HG03520 (cell line): ENCODE results near the gene SSR1.
A peak's percentile ranks its signal among the peaks of the same experiment; 100 is the strongest.

ENCODE experiments used
- ATAC-seq: cut with Tn5 transposase; IDR thresholded peaks from one replicate; pipeline ENCODE4 v1.9.1; 2021; ENCODE audit warnings: mild to moderate bottlenecking, moderate library complexity; ENCODE audit not compliant: unreplicated experiment

Gene SSR1

DNA sequence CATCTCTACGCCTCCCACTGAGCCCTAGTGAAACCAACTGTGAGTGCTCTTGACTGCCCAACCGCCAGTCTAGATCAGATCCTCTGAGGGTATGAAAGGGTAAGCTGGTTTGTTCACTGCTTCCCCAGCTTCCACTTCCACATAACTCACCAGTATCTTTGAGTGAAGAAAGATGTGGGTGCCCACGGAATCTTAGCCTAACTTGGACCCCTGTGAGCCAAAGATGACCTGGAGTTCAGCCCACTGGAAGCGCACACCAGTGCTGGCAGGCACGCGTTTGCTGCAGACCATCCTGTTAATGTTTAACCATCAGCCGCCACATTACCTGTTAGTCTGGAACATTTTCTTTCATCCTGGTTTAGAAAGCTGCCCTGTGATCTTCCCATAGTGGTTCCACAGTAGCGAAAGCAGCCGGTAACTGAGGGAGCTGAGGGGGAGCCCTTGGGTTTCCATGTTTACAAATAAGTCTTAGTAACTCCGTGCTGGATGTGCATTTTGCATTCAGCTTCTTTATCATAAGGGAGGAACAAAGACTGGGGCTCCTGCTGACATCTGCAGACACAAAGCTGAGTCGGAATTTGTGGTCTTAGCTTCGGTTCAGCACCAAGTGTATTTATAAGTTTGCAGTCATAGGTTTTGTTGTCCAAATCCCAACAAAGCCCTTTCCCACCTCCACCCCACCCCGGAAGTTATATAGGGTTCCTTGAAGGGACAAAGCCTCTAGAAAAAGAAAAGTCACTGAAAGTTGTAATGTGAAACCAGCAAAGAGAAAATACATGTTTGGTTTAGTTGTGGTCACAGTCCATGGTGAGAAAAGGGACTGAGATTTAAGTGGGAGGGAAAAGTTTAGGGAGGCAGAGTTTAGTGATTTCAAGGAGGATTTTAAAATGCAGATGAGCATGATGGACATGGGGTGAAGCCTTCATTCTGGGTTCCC is 71.0 kb downstream of the SSR1 start:
- no peak for ATAC-seq

DNA sequence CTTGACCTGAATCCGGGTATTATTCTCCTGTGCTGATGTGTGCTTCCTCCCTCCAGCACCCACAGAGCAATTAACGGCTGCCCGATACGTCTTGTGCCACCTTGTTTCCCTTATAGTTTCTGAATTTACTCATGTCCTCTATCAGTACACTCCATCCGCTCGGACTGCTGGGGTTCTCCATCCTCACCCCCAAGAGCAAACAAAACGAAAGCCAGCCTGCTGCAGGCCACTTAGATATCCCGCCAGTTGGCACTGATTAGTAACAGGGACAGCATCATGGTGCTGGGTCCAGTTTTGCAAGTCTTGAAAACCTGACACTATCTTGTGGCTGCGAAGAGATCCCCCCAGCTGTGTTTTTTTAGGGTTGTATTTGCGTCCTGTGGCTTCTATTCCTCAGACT is 71.8 kb downstream of the SSR1 start:
- ATAC-seq: no peak

DNA sequence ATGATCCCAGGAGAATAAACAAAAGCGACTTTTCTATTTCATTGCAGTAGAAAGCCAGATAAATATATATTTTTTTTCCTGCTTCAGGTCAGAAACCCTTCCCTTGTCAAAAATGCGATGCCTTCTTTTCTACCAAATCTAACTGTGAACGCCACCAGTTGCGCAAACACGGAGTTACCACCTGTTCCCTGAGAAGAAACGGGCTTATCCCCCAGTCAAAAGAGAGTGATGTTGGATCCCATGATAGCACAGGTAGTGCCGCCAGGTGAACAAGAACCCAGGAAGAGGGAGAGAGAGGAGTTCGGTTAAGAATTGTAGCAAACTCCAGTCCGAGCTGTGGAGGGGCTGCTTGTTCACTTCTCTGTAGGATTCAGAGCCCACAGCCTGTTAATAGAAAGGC is 72.6 kb downstream of the SSR1 start:
- ATAC-seq: no peak

DNA sequence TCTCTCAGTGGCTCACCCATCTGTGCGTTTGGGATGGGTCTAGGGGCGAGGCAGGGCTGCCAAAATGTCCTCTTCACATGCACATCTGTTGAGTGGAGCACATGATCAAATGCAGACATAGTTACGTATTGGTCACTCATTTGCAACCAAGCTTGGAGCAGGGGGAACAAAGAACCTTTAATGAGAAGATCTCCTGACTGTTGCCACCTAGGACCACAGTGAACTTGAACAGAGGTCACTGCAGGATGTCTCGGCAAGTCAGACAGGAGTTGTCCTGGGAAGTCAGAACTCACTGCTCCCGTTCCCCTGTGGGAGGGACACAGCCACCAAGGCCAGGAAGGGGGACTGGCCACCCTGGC is 73.4 kb downstream of the SSR1 start:
- no peak for ATAC-seq

DNA sequence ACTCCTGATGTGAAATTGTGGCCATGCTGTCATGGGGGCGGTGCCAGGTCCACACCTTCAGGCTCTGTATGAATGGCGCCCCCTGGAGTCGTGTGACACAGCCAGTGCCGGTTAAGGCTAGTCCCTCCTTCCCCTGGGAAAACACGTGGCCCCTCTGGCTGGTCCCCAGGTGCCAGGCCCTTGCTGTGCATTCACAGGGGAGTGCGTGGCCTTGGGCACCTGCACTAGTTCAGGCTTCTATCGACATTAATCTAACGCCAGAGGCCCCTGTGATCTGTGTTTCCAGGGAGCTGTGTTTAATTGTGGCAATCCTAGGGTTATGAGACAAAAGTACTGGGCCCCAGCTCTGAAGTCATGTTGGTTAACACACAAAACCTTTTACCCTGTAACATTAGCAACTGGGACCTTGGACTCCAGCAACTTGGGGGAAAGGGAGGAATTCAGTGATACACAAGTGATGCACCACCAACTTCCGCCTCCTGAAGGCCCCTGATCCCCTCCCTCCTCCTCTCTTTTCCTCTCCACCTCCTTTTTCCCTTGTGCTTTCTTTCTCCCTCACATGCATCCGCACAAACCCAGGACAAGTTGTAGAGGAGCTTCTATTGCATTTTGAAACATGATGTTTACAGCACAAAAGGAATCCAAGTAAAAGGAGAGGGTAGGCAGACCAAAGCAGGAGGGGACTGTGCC is 74.0 kb downstream of the SSR1 start:
- peak; percentile 46 for ATAC-seq

DNA sequence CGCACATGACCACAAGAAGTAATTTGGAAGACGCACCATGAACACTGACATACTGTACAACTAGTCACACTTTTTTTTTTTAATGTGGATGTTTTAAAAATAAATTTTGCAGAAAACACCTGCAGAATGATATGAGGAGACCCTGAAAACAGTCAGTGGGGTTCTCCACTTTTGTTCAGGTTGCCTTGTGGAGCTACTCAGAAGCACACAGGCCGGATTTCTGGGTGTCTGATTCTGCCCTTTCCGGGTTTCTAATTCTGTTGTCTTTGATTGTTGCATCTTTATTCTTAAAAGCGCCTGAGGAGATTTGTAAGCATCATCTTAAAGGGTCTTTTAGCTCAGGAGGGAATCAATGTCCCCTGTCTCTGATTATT is 74.5 kb downstream of the SSR1 start:
- no peak for ATAC-seq

DNA sequence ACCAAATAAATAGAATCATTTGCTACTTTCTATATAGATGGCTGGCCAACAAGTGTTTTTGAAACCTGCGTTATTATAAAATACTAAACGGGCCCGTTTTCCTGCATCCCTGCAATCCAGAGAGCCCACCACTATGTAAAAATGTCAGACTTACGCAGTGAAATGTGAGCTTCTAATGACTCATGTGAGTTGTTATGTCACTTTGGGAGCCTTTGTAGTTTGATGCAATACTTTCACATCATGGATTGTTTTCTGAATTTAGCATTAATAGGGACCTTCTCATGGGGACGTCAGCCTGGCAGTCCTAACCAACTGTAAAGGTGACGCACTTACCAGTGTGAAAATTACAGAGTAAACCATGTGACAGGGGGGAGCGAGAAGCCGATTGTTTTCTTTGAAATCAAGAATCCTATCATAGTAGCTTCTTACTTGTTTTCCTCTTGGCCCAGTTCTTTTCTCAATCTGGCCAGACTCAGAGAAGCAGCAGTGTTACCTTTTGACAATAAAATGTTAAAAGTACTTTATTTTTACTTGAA is 75.3 kb downstream of the SSR1 start:
- no peak for ATAC-seq

DNA sequence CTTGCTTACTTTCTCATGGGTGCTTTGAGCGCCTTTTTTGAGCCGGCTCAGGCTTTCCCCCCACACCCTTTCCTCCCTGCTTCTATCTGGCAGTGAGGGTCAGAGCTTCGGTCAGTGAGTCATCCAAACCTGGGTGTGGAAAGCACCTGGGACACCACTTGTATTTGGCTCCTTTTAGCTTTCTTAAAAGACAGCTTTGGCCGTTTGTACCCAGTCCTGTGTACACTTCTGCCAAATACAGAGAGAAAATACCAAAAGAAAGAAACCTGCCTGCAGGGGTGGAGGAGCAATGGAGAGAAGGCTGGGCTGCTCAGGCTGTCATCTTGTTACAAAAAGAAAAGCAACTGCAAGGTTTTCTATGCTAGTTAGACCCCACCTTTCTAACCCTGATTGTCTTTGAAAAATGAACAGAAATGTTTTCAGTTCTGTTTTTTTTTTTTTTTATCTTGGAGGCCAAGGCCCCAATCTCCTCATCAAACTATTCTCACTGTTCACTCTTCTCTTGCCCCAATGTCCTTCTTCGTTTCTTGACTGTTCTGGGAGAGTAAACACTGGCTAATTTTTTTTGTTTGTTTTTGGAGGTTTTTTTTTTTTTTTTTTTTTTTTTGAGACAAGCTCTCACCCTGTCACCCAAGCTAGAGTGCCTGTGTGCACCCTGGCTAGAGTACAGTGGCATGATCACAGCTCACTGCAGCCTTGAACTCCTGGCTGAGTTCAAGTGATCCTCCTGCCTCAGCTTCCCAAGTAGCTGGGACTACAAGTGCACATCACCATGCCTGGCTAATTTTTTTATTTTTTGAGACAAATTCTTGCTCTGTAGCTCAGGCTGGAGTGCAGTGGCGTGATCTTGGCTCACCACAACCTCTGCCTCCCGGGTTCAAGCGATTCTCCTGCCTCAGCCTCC is 76.4 kb downstream of the SSR1 start:
- peak; percentile 39 for ATAC-seq

DNA sequence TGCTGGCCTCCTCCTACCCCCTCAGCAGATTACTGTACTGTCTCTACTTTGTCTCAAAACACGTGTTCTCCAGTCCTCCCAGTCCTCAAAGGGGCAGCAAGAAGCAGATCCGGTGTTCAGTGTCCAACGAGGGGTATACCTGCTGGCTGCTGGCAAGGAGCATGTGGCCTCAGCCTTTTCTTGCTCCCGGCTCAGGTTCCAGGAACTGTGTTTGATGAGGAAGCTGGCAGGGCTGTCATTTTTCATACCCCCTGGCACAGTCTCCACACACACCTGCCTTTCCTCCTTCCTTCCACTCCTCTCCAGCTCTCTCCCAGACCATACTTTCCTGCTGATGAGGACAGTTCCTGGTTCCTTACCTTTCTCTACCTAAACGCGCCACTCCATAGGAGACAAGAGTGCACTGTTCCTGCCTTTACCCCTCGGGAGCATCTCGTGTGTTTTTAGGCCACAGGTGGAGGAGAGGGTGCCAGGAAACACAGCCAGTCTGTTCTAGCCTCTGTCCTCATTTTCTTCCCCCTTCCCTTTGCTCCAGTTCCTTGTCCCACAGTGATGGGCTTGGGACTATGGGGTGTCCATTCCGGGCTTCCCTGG is 77.2 kb downstream of the SSR1 start:
- no peak for ATAC-seq

DNA sequence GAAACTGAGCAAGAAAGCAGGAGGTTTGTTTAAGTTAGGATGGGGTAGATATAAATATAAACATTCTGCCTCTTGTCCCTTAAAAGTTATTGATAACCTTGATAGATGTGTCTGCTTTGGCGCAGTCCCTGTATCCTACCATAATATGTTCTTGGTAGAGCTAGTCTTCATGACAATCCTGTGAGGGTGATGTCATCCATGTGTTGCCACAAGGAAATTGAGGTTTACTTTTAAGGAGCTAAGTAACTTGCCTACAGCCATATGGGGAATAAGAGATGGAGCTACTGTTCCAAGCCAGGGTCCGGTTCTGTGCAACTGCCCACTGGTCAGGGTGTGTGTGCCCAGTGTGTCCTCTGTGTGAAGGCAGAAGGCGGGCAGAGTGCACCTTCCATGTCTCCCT is 78.5 kb downstream of the SSR1 start:
- ATAC-seq: no peak

DNA sequence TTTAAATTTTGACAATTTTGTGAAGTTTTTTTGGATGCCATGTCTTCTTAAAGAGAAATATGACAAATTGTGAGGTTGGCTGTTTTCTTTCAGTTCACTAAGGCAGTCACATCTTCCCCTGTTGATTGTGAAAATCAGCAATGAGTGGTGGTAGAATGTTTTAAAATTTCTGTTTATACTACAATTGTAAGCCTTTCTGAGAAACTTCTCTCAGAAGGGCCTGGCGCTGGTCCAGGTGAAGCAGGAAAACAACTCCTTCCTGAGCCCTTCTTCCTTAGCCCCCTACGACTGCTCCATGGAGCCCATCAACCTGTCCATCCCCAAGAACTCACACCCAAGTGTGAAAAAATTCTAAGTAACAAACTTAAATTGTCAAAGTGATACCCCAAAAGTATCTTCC is 80.6 kb downstream of the SSR1 start:
- no peak for ATAC-seq

DNA sequence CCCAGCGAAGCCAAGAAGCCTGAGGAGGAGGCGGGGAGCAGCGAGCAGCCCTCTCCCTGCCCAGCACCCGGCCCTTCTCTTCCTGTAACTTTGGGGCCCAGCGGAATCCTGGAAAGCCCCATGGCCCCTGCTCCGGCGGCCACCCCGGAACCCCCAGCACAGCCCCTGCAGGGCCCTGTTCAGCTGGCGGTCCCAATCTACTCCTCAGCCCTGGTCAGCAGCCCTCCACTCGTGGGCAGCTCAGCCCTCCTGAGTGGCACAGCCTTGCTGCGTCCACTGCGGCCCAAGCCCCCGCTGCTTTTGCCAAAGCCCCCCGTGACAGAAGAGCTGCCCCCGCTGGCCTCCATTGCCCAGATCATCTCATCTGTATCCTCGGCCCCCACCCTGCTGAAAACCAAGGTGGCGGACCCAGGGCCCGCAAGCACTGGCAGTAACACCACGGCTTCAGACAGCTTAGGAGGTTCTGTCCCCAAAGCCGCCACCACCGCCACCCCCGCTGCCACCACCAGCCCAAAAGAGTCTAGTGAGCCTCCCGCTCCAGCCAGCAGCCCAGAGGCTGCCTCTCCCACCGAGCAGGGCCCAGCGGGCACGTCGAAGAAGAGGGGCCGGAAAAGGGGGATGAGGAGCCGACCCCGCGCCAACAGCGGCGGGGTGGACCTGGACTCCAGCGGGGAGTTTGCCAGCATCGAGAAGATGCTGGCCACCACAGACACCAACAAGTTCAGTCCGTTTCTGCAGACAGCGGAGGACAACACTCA is 81.9 kb downstream of the SSR1 start:
- ATAC-seq: no peak

DNA sequence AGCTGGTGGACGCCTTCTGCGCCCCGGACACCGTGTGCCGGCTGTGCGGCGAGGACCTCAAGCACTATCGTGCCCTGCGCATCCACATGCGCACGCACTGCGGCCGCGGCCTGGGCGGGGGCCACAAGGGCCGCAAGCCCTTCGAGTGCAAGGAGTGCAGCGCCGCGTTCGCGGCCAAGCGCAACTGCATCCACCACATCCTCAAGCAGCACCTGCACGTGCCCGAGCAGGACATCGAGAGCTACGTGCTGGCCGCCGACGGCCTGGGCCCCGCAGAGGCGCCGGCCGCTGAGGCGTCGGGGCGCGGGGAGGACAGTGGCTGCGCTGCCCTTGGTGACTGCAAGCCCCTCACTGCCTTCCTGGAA is 82.7 kb downstream of the SSR1 start:
- ATAC-seq: no peak

DNA sequence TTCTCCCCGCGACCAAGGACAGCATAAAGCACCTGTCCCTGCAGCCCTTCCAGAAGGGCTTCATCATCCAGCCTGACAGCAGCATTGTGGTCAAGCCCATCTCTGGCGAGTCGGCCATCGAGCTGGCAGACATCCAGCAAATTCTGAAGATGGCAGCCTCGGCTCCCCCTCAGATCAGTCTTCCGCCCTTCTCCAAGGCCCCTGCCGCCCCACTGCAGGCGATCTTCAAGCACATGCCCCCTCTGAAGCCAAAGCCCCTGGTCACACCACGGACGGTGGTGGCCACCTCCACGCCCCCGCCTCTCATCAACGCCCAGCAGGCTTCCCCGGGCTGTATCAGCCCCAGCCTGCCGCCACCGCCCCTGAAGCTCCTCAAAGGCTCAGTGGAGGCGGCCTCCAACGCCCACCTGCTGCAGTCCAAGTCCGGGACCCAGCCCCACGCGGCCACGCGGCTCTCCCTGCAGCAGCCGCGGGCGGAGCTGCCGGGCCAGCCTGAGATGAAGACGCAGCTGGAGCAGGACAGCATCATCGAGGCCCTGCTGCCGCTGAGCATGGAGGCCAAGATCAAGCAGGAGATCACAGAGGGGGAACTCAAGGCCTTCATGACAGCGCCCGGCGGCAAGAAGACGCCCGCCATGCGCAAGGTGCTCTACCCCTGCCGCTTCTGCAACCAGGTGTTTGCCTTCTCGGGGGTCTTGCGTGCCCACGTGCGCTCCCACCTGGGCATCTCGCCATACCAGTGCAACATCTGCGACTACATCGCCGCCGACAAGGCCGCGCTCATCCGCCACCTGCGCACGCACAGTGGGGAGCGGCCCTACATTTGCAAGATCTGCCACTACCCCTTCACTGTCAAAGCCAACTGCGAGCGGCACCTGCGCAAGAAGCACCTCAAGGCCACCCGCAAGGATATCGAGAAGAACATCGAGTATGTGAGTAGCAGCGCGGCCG is 83.3 kb downstream of the SSR1 start:
- ATAC-seq: no peak

DNA sequence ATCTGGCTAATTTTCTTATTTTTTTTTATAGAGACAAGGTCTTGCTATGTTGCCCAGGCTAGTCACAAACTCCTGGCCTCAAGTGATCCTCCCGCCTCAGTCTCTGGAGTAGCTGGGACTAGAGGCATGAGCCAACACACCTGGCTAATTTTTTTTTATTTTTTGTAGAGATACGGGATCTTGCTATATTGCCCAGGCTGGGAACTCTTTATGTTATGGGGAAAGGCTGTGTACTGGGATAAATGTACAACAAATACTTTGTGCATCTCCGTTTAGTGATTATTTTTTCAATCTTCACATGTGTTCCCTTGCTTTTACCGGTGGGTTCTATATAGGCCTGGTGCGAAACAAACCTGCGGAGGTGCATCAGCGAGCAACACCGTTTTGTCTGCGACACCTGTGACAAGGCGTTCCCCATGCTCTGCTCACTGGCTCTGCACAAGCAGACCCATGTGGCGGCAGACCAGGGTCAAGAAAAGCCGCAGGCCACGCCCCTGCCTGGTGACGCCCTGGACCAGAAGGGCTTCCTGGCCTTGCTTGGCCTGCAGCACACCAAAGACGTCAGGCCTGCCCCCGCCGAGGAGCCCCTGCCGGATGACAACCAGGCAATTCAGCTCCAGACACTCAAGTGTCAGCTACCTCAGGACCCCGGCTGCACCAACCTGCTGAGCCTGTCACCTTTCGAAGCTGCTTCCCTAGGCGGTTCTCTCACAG is 84.2 kb downstream of the SSR1 start:
- no peak for ATAC-seq

DNA sequence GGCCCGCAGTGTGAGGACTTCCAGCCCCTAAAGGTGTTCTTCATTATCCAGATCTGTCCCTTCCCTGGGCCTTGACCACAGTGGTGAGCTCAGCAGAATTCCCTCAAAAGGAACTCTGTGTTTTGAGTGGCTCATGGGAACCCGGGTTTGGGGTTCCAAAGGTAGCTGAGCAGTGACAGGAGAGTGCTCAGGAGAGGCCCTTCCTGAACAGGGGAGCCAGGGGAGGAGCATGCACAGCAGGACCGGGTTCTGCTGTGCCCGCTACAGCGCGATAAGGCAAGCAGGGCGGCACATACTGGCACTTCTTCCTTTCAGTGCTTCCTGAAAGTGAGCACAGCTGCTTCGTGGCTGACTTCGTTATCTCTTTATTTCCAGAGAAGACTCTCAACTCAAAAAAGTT is 88.3 kb downstream of the SSR1 start:
- no peak for ATAC-seq

DNA sequence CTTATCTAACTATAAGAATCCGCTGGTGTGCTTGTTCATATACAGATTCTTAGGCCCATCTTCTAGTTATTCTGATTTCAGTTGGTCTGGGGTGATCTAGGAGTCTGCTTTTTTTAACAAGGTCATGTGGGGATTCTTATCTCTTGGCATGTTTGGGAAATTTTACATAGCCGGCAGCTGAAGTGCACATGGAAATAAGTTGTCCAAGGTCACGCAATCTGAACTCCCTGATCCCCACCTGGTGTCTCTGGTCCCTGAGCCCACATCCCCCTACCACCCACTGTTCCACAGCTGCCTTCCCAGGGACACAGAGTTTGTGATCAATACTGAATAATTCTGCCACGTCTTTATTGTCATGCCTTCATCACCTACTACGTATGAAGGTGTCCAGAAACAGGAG is 90.8 kb downstream of the SSR1 start:
- no peak for ATAC-seq

DNA sequence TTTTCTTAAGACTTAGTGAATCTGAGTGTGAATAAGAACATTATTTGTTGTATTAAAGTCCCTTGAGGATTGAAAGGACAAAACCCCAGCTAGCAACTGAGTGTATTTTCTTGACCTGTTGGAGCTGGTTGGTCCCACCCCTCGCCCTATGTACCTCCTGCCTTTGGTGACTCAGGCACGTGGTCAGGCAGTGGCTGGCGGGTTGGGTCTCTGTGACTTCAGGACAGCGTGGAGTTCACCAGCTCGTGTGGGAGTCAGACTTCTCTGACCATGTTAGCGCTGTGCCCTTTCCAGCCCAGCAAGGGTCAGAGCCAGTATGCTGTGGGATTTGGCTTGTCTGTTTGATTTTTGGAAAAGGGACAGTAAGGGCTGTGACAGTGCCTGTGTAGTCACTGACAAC is 93.7 kb downstream of the SSR1 start:
- no peak for ATAC-seq
